SK-N-SH (cell line): Measurements from ENCODE around the gene LY6G5C. TPM values are rescaled to one million over a fixed set of nuclear protein-coding genes. Genes with fewer than 3 reads are reported as not detected.

Source experiments
- CTCF ChIA-PET: fragments of 300-600, 350-600 bp; formaldehyde crosslinking; extraction: SDS; loops from one replicate; lab custom pipeline; 2021; lab: Yijun Ruan, JAX
- POLR2A ChIA-PET: fragments of 350-600 bp; sonication (Branson Sonifier 250); formaldehyde crosslinking; extraction: SDS; loops from one replicate; lab custom pipeline; 2020; ENCODE audit warnings: antibody characterized with exemption, inconsistent platforms; lab: Yijun Ruan, JAX
- DNase-seq: peaks from one replicate; pipeline ENCODE4 v3.0.0; 2012
- H2AFZ ChIP-seq: fragments of 200-600 bp; sonication (generic); 2 replicates; pipeline ENCODE4 v1.8.1; 2016; ENCODE audit warnings: antibody characterized with exemption, mild to moderate bottlenecking, low read depth
- H3F3A ChIP-seq: fragments of 200-600 bp; sonication (generic); replicated peaks from 2 replicates; pipeline ENCODE3; 2016; ENCODE audit warnings: antibody characterized with exemption, mild to moderate bottlenecking; ENCODE audit not compliant: insufficient read depth
- H3K27ac ChIP-seq, 2 experiments: fragments of 200-500 bp in 1 of 2; fragments of 200-600 bp in 1 of 2; sonication (Bioruptor generic) in 1 of 2; sonication (generic), shearing (Covaris generic) in 1 of 2; 2 replicates each; pipeline versions ENCODE4 v1.5.1 to v1.6.1; 2014 to 2016; ENCODE audit warnings: low read depth in 2 of 2, inconsistent platforms in 1 of 2, low read length in 1 of 2, mild to moderate bottlenecking in 1 of 2, mixed read lengths in 1 of 2
- H3K27me3 ChIP-seq: fragments of 200-600 bp; sonication (generic), shearing (Covaris generic); 2 replicates; pipeline ENCODE4 v1.6.1; 2016; ENCODE audit warnings: mixed run types; ENCODE audit not compliant: insufficient read depth
- H3K36me3 ChIP-seq, 2 experiments: fragments of 200-500 bp in 1 of 2; fragments of 200-600 bp in 1 of 2; sonication (Bioruptor generic) in 1 of 2; sonication (generic) in 1 of 2; replicated peaks in 1 of 2; 2 replicates each; pipeline versions ENCODE3 to v1.5.1; 2014 to 2016; ENCODE audit warnings: low read length in 1 of 2, mild to moderate bottlenecking in 1 of 2; ENCODE audit not compliant: insufficient read depth in 2 of 2, control insufficient read depth in 1 of 2
- H3K4me1 ChIP-seq, 2 experiments: fragments of 200-500 bp in 1 of 2; fragments of 200-600 bp in 1 of 2; sonication (Bioruptor generic) in 1 of 2; sonication (generic), shearing (Covaris generic) in 1 of 2; 2 replicates each; pipeline versions ENCODE4 v1.5.1 to v1.6.1; 2014 to 2016; ENCODE audit warnings: low read depth in 1 of 2, low read length in 1 of 2, mixed run types in 1 of 2; ENCODE audit not compliant: insufficient read depth in 2 of 2, control insufficient read depth in 1 of 2
- H3K4me2 ChIP-seq: fragments of 200-600 bp; sonication (generic), shearing (Covaris generic); 2 replicates; pipeline ENCODE4 v1.6.1; 2017; ENCODE audit warnings: mixed run types
- H3K4me3 ChIP-seq, 2 experiments: fragments of 200-500 bp in 1 of 2; fragments of 200-600 bp in 1 of 2; sonication (Bioruptor generic) in 1 of 2; sonication (generic), shearing (Covaris generic) in 1 of 2; 2 replicates each; pipeline versions ENCODE4 v1.5.1 to v1.8.1; 2014 to 2016; ENCODE audit warnings: low read depth in 2 of 2, inconsistent platforms in 1 of 2, low read length in 1 of 2, mild to moderate bottlenecking in 1 of 2, mixed read lengths in 1 of 2, moderate library complexity in 1 of 2
- H3K79me2 ChIP-seq: fragments of 200-600 bp; sonication (generic); 2 replicates; pipeline ENCODE4 v1.8.1; 2017; ENCODE audit warnings: mild to moderate bottlenecking; ENCODE audit not compliant: insufficient read depth
- H3K9ac ChIP-seq: fragments of 200-600 bp; sonication (generic); 2 replicates; pipeline ENCODE4 v1.6.1; 2017; ENCODE audit warnings: mixed run types
- H3K9me2 ChIP-seq: fragments of 200-600 bp; sonication (generic); 2 replicates; pipeline ENCODE4 v1.6.1; 2017; ENCODE audit warnings: mixed run types
- H3K9me3 ChIP-seq: fragments of 200-600 bp; sonication (generic); 2 replicates; pipeline ENCODE4 v1.6.1; 2017; ENCODE audit warnings: mixed run types, mild to moderate bottlenecking, moderate library complexity
- H4K20me1 ChIP-seq: fragments of 200-600 bp; sonication (generic); 2 replicates; pipeline ENCODE4 v1.6.1; 2017; ENCODE audit warnings: mild to moderate bottlenecking, mixed run types; ENCODE audit not compliant: insufficient read depth
- EP300 ChIP-seq, 2 experiments: IDR thresholded peaks; 2 replicates each; pipeline versions ENCODE4 v1.4.0 to v1.6.1; 2012; ENCODE audit warnings: borderline replicate concordance in 1 of 2, low read depth in 1 of 2, low read length in 1 of 2
- GATA2 ChIP-seq: sonication (generic); formaldehyde crosslinking; IDR thresholded peaks from 2 replicates; pipeline ENCODE4 v1.5.0; 2020; ENCODE audit warnings: mild to moderate bottlenecking, missing genetic modification reagents
- MXI1 ChIP-seq: IDR thresholded peaks from 2 replicates; pipeline ENCODE4 v1.6.1; 2012; ENCODE audit warnings: mild to moderate bottlenecking, low read depth, low read length, improper control_type of control experiment
- POLR2AphosphoS5 ChIP-seq: IDR thresholded peaks from 2 replicates; pipeline ENCODE4 v1.6.1; 2012; ENCODE audit warnings: low read depth, low read length
- REST ChIP-seq: IDR thresholded peaks from 2 replicates; pipeline ENCODE4 v1.6.1; 2012; ENCODE audit warnings: mild to moderate bottlenecking, low read depth, low read length, moderate library complexity
- WGBS: methylation state at CpG from one replicate; pipeline ENCODE4 v1.1.6; 2017; ENCODE audit warnings: low lambda C conversion rate; 5-methylcytosine and 5-hydroxymethylcytosine counted together
- polyA plus RNA-seq, 3 experiments: library from polyadenylated mRNA; depleted of rRNA; stranded (reverse); fragments of >200 nt; gene quantifications; 2 replicates each; pipeline ENCODE4 v1.2.3, GENCODE V29; 2012
- small RNA-seq, 7 experiments: library from RNA; depleted of rRNA; stranded (forward); fragments of <200 nt; gene quantifications; one replicate each; pipeline ENCODE3, GENCODE V24; 2012

The LY6G5C gene
- polyA plus RNA-seq, 1 of the 3 experiments (the other 2 are of a cell fraction): 1.1 TPM

- WGBS: 95% methylated on average over 9 of the region's 10 CpGs
- peaks cover 93 to 95% of the 10 kb centered on the region in 2 experiments for H3K36me3 ChIP-seq
- CTCF ChIA-PET: interaction anchor here (0.9 to 1.6 kb wide), 3 partner anchors 28 to 81 kb away, joined by 3 to 5 read pairs (median 5); partner anchors contain the start of gene ATP6V1G2
Measured at GRCh38 chr6:31626952-31627351, 53.9 kb downstream of the LY6G5C start.

More at GRCh38 chr6:31626952-31627351, 53.9 kb downstream of the LY6G5C start:
- no peak overlapping the region for H3K4me3 ChIP-seq
- peaks cover 70% of the 10 kb centered on the region for H3K79me2 ChIP-seq
- peaks cover 33% of the 10 kb centered on the region for H4K20me1 ChIP-seq
- no peak for TF ChIP-seq MXI1
- TF ChIP-seq GATA2 (CRISPR knock-in tag): no peak
- no peak for TF ChIP-seq POLR2AphosphoS5
- no peak for TF ChIP-seq EP300 (IDR thresholded peaks at IDR 0.05; ENCODE audit: borderline replicate concordance in 1 of 2, low read depth in 1 of 2, low read length in 1 of 2)
- no peak for TF ChIP-seq REST
- TF ChIP-seq, all 33 proteins: peak for 0
- Histone ChIP-seq H3K9me2 (no peaks in the 10 kb centered on the region), H3K27me3 (no peaks in the 10 kb centered on the region), H3K27ac (no peak overlapping the region), H2AFZ (no peak overlapping the region), H3K4me1 (peaks cover 9 to 11% of the 10 kb centered on the region in 2 experiments), H3K9me3 (no peaks in the 10 kb centered on the region), H3K9ac (no peak overlapping the region), H3F3A (no peaks in the 10 kb centered on the region), H3K4me2 (no peak overlapping the region)
- POLR2A ChIA-PET: interaction anchor here (0.7 to 1.3 kb wide), 3 partner anchors 9 to 15 kb away, joined by 3 to 6 read pairs (median 3); no protein-coding TSS in a partner anchor
- DNase-seq: peak; percentile 14

Small RNA genes lying within 50 kb of the gene (small RNA-seq; reads per million reads assigned to genes)
- 0 reads per million in 7 experiments for gene LY6G6D
- gene MIR4646: 0 reads per million in 7 experiments
- gene MIR6832: 0 reads per million in 7 experiments
- 0 reads per million in 7 experiments for gene RF00019

Other genes with a start within 250 kb of the LY6G5C start
- 9.7 and 9.9 TPM in 2 replicates for gene MICB, start 182.9 kb downstream of the LY6G5C start, polyA plus RNA-seq (2012; rRNA removed)
- gene MCCD1, start 152.1 kb downstream of the LY6G5C start, polyA plus RNA-seq (2012; rRNA removed): not detected in 2 replicates
- gene DDX39B, start 139.1 kb downstream of the LY6G5C start, polyA plus RNA-seq (2012; rRNA removed): 502 and 556 TPM in 2 replicates
- gene ATP6V1G2, start 134.5 kb downstream of the LY6G5C start, polyA plus RNA-seq (2012; rRNA removed): 13.6 and 15.6 TPM in 2 replicates
- gene NFKBIL1, start 133.5 kb downstream of the LY6G5C start, polyA plus RNA-seq (2012; rRNA removed): 14.6 and 17.1 TPM in 2 replicates
- not detected in 2 replicates for gene LTA, start 108.8 kb downstream of the LY6G5C start, polyA plus RNA-seq (2012; rRNA removed)
- not detected in 2 replicates for gene TNF, start 105.5 kb downstream of the LY6G5C start, polyA plus RNA-seq (2012; rRNA removed)
- gene LTB, start 98.6 kb downstream of the LY6G5C start, polyA plus RNA-seq (2012; rRNA removed): 0.10 and 0.16 TPM in 2 replicates
- not detected in 2 replicates for gene LST1, start 94.8 kb downstream of the LY6G5C start, polyA plus RNA-seq (2012; rRNA removed)
- gene NCR3, start 88.1 kb downstream of the LY6G5C start, polyA plus RNA-seq (2012; rRNA removed): not detected in 2 replicates
- not detected in 2 replicates for gene AIF1, start 65.8 kb downstream of the LY6G5C start, polyA plus RNA-seq (2012; rRNA removed)
- 36.1 and 76.1 TPM in 2 replicates for gene PRRC2A, start 60.4 kb downstream of the LY6G5C start, polyA plus RNA-seq (2012; rRNA removed)
- 100 and 220 TPM in 2 replicates for gene BAG6, start 28.4 kb downstream of the LY6G5C start, polyA plus RNA-seq (2012; rRNA removed)
- gene APOM, start 25.2 kb downstream of the LY6G5C start, polyA plus RNA-seq (2012; rRNA removed): 6.8 and 7.2 TPM in 2 replicates
- gene C6orf47, start 20.3 kb downstream of the LY6G5C start, polyA plus RNA-seq (2012; rRNA removed): 10.3 and 11.5 TPM in 2 replicates
- gene GPANK1, start 16.1 kb downstream of the LY6G5C start, polyA plus RNA-seq (2012; rRNA removed): 18.3 and 19.1 TPM in 2 replicates
- gene CSNK2B, start 15.0 kb downstream of the LY6G5C start, polyA plus RNA-seq (2012; rRNA removed): 97.3 and 101 TPM in 2 replicates
- gene LY6G5B, start 11.1 kb downstream of the LY6G5C start, polyA plus RNA-seq (2012; rRNA removed): 12.7 and 20.6 TPM in 2 replicates
- gene ABHD16A, start 22.3 kb upstream of the LY6G5C start, polyA plus RNA-seq (2012; rRNA removed): 49.3 and 52.9 TPM in 2 replicates
- not detected in 2 replicates for gene LY6G6F, start 25.8 kb upstream of the LY6G5C start, polyA plus RNA-seq (2012; rRNA removed)
- not detected in 2 replicates for gene LY6G6D, start 34.3 kb upstream of the LY6G5C start, polyA plus RNA-seq (2012; rRNA removed)
- 0.08 TPM in 1 of 2 replicates, not detected in the other for gene LY6G6C, start 40.7 kb upstream of the LY6G5C start, polyA plus RNA-seq (2012; rRNA removed)
- gene MPIG6B, start 42.3 kb upstream of the LY6G5C start, polyA plus RNA-seq (2012; rRNA removed): not detected in 2 replicates
- 147 and 180 TPM in 2 replicates for gene DDAH2, start 48.2 kb upstream of the LY6G5C start, polyA plus RNA-seq (2012; rRNA removed)
- 520 and 569 TPM in 2 replicates for gene CLIC1, start 55.5 kb upstream of the LY6G5C start, polyA plus RNA-seq (2012; rRNA removed)
- gene MSH5, start 58.9 kb upstream of the LY6G5C start, polyA plus RNA-seq (2012; rRNA removed): 16.0 and 19.5 TPM in 2 replicates
- 5.9 and 6.3 TPM in 2 replicates for gene SAPCD1, start 81.6 kb upstream of the LY6G5C start, polyA plus RNA-seq (2012; rRNA removed)
- 0.45 and 0.56 TPM in 2 replicates for gene VWA7, start 96.3 kb upstream of the LY6G5C start, polyA plus RNA-seq (2012; rRNA removed)
- gene VARS1, start 114.7 kb upstream of the LY6G5C start, polyA plus RNA-seq (2012; rRNA removed): 22.2 and 35.1 TPM in 2 replicates
- gene LSM2, start 125.9 kb upstream of the LY6G5C start, polyA plus RNA-seq (2012; rRNA removed): 47.8 and 79.1 TPM in 2 replicates
- gene HSPA1L, start 134.2 kb upstream of the LY6G5C start, polyA plus RNA-seq (2012; rRNA removed): 0.69 and 0.83 TPM in 2 replicates
- 71.1 and 119 TPM in 2 replicates for gene HSPA1A, start 134.5 kb upstream of the LY6G5C start, polyA plus RNA-seq (2012; rRNA removed)
- 52.4 and 96.3 TPM in 2 replicates for gene HSPA1B, start 146.7 kb upstream of the LY6G5C start, polyA plus RNA-seq (2012; rRNA removed)
- gene NEU1, start 181.8 kb upstream of the LY6G5C start, polyA plus RNA-seq (2012; rRNA removed): 42.2 and 43.0 TPM in 2 replicates
- gene SLC44A4, start 197.9 kb upstream of the LY6G5C start, polyA plus RNA-seq (2012; rRNA removed): 0.26 and 0.49 TPM in 2 replicates
- 50.1 and 72.0 TPM in 2 replicates for gene EHMT2, start 216.6 kb upstream of the LY6G5C start, polyA plus RNA-seq (2012; rRNA removed)
- gene ZBTB12, start 221.0 kb upstream of the LY6G5C start, polyA plus RNA-seq (2012; rRNA removed): 8.3 and 8.4 TPM in 2 replicates
- 0.15 and 0.43 TPM in 2 replicates for gene C2, start 246.7 kb upstream of the LY6G5C start, polyA plus RNA-seq (2012; rRNA removed)